ENCODE data around the gene SMLR1. TPM values are rescaled to one million over a fixed set of nuclear protein-coding genes. Genes with fewer than 3 reads are reported as not detected.

The SMLR1 gene
- total and polyA plus RNA-seq, 2 donors, result not detected

DNA sequence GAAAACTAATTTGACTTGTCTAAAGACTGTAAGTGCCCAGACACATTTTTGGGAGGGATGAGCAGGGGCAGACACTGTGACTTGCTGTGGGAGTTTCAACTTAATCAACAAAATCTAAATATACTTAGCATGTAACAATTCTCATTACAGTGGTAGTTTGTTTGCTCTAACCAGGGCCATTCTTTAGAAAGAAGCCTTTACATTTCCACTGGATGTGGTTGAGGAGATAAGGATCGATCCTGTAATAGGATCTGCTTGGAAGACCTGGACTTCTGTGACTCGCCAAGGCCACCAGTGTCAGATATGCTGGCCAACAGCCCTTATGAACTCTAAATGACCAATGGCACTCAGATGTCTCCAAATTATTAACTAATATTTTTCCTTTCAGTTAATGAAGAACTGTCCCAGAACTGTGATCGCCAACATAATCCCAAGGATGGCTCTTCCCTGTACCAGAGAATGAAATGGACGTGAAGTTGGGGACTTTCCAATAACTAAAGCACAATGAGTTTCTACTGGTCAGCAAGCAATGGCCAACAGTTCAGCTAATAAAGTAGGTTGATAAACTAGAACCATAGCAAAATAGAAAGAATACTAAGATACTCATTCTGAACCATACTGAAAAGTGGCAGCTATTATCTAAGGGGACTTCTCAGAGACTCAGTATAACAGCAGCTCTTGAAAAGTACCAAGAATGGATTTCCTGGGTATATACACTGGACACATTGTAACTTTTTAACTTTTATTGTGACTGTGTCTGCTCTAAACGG is 7.5 kb downstream of the SMLR1 start:
- Histone ChIP-seq H3K4me1 (ENCODE audit: insufficient read depth) (no peaks in the 10 kb centered on the region), H3K27ac (ENCODE audit: low read depth) (no peak overlapping the region), H3K4me3 (ENCODE audit: low read depth, low read length) (no peak overlapping the region), H3K36me3 (ENCODE audit: insufficient read depth) (no peaks in the 10 kb centered on the region)
- DNase-seq (ENCODE audit: extremely low spot score), result no peak
- 94% methylated on average over 5 of the region's 5 CpGs for WGBS

- no peak for DNase-seq (ENCODE audit: extremely low spot score)
- Histone ChIP-seq H3K4me3 (ENCODE audit: low read depth, low read length) (no peak overlapping the region), H3K36me3 (ENCODE audit: insufficient read depth) (peaks cover 1% of the 10 kb centered on the region), H3K27ac (ENCODE audit: low read depth) (no peak overlapping the region), H3K4me1 (ENCODE audit: insufficient read depth) (no peaks in the 10 kb centered on the region)
- WGBS, result 81% methylated on average over 3 of the region's 3 CpGs
Measured at GRCh38 chr6:130836055-130836640, 8.9 kb downstream of the SMLR1 start.

GRCh38 chr6:130837067-130837466 is 9.9 kb downstream of the SMLR1 start:
- no peak for DNase-seq (ENCODE audit: extremely low spot score)
- peaks cover 1% of the 10 kb centered on the region for H3K36me3 ChIP-seq (ENCODE audit: insufficient read depth)
- no peak overlapping the region for H3K27ac ChIP-seq (ENCODE audit: low read depth)
- H3K4me3 ChIP-seq (ENCODE audit: low read depth, low read length), result no peak overlapping the region
- H3K4me1 ChIP-seq (ENCODE audit: insufficient read depth), result no peaks in the 10 kb centered on the region

- no peak overlapping the region for H3K4me3 ChIP-seq (ENCODE audit: low read depth, low read length)
- no peak overlapping the region for H3K27ac ChIP-seq (ENCODE audit: low read depth)
- WGBS, result 91% methylated on average over 6 of the region's 6 CpGs
- H3K36me3 ChIP-seq (ENCODE audit: insufficient read depth), result peaks cover 1% of the 10 kb centered on the region
- H3K4me1 ChIP-seq (ENCODE audit: insufficient read depth), result no peaks in the 10 kb centered on the region
- DNase-seq (ENCODE audit: extremely low spot score), result no peak
Measured at GRCh38 chr6:130838250-130838860, 11.1 kb downstream of the SMLR1 start.

- Histone ChIP-seq H3K27ac (ENCODE audit: low read depth) (no peak overlapping the region), H3K36me3 (ENCODE audit: insufficient read depth) (peaks cover 1% of the 10 kb centered on the region), H3K4me1 (ENCODE audit: insufficient read depth) (no peaks in the 10 kb centered on the region), H3K4me3 (ENCODE audit: low read depth, low read length) (no peak overlapping the region)
- WGBS, result 40% methylated on average over 5 of the region's 5 CpGs
- no peak for DNase-seq (ENCODE audit: extremely low spot score)
Measured at GRCh38 chr6:130838951-130839350, 11.7 kb downstream of the SMLR1 start.

- no peak for DNase-seq (ENCODE audit: extremely low spot score)
- Histone ChIP-seq H3K36me3 (ENCODE audit: insufficient read depth) (peaks cover 1% of the 10 kb centered on the region), H3K4me3 (ENCODE audit: low read depth, low read length) (no peak overlapping the region), H3K4me1 (ENCODE audit: insufficient read depth) (no peaks in the 10 kb centered on the region), H3K27ac (ENCODE audit: low read depth) (no peak overlapping the region)
- WGBS, result 71% methylated on average over 2 of the region's 2 CpGs
Measured at GRCh38 chr6:130839379-130839778, 12.2 kb downstream of the SMLR1 start.

DNA sequence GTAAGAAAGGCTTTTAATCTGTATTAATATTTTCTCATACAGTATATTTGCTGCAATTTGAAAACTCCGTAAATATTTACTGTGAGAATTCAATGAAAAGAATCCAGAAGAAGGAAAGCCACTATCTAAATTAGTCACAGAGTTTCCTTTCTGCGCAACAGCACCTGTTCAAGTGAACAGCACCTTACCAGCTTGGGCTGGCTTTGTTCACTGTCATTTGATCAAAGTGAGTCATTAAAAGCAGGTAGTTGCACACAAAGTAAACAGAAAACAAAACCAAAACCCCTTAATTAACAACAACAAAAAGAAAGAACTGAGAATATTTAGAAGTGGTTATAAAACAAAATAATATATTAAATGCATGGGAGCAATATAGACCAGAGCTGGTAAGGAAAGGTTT is 12.8 kb downstream of the SMLR1 start:
- DNase-seq (ENCODE audit: extremely low spot score), result no peak
- H3K4me1 ChIP-seq (ENCODE audit: insufficient read depth), result no peaks in the 10 kb centered on the region
- 98% methylated on average over 2 of the region's 2 CpGs for WGBS
- H3K36me3 ChIP-seq (ENCODE audit: insufficient read depth), result peaks cover 1% of the 10 kb centered on the region
- no peak overlapping the region for H3K4me3 ChIP-seq (ENCODE audit: low read depth, low read length)
- H3K27ac ChIP-seq (ENCODE audit: low read depth), result no peak overlapping the region

DNA sequence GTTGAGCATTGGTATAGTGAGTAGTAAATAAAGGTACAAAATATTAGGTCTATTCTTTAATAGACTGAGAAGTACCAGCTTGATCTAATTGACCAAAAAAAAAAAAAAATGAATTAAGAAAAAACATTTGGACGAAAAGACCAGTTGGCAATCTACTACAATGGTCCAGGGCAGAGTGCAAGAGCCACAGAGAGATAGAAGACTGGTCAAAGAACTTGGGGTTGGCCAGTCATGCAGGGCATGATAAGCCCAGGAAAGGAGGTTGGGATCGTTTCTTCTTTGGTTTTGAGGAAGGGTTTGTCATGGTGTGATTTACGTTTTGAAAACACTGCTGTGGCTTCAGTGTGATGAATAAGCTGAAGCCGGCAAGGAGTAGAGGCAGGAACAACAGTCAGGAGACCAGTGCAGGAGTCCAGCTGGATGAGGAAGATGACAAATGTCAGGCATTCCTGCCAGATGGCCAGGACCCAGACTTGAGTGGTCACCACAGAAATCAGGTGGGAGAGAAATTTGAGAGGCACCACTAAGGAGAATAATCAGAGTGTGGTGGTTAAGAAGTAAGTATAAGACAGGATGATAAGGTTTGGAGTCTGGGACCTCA is 14.0 kb downstream of the SMLR1 start:
- no peaks in the 10 kb centered on the region for H3K4me1 ChIP-seq (ENCODE audit: insufficient read depth)
- no peak overlapping the region for H3K27ac ChIP-seq (ENCODE audit: low read depth)
- no peak overlapping the region for H3K4me3 ChIP-seq (ENCODE audit: low read depth, low read length)
- no peak for DNase-seq (ENCODE audit: extremely low spot score)
- WGBS, result 72% methylated on average over 4 of the region's 4 CpGs
- H3K36me3 ChIP-seq (ENCODE audit: insufficient read depth), result peaks cover 1% of the 10 kb centered on the region

DNA sequence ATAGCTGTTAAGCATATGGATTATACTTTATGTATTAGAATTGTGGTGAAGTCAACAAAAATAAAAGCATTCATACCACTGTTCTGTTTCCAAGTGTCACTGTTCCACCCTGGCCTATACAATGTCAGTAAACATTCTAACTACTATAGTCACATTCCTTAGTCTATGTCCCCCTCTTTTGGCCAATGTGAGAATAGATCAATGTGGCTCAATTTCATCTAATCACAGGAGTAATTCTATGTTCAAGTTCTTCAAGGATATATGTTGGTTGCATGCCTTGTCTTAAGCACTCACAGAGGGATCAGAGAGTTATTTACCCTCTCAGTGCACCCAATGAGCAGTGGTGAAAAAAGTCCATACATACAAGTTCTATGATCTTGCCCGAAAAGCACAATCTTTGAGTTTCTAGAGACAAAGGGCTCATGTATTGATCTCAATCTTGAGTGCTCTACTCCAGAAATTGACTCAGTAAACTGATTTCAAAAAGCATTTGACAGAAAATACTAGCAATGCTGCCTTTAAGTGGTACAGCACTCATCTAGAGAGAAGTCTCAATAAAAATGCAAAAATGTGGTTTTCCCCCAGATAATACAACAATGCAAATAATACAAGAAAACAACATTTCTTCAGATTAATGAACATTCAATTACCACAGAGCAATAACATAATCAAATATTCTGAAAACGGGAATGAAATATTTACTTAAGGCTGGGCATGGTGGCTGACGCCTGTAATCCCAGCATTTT is 16.5 kb downstream of the SMLR1 start:
- Histone ChIP-seq H3K36me3 (ENCODE audit: insufficient read depth) (peaks cover 1% of the 10 kb centered on the region), H3K4me1 (ENCODE audit: insufficient read depth) (no peaks in the 10 kb centered on the region), H3K27ac (ENCODE audit: low read depth) (no peak overlapping the region), H3K4me3 (ENCODE audit: low read depth, low read length) (no peak overlapping the region)
- DNase-seq (ENCODE audit: extremely low spot score), result no peak
- 78% methylated on average over 3 of the region's 3 CpGs for WGBS

DNA sequence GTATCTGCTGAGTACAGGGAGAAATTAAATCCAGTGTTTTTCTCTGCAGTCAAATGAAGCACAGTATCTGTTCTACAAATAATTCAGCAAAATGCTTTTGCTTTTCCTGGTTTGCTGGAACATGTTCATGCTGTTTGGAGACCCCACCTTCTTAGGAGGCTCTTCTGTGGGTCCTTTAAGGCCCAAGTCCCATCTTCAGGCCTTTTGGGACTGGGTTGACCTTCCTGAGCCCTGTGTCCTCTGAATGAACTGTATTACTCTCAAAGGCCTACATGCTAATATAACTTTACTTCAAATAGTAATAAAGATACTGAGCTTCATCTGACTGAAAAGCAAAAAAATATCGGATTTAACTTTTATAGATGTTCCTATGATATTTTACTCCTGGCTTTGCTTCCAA is 19.3 kb downstream of the SMLR1 start:
- H3K4me3 ChIP-seq (ENCODE audit: low read depth, low read length), result no peak overlapping the region
- no peaks in the 10 kb centered on the region for H3K36me3 ChIP-seq (ENCODE audit: insufficient read depth)
- H3K27ac ChIP-seq (ENCODE audit: low read depth), result no peak overlapping the region
- H3K4me1 ChIP-seq (ENCODE audit: insufficient read depth), result no peaks in the 10 kb centered on the region
- WGBS, result 30% methylated on average over 1 of the region's 1 CpG
- DNase-seq (ENCODE audit: extremely low spot score), result no peak

- DNase-seq (ENCODE audit: extremely low spot score), result no peak
- H3K4me1 ChIP-seq (ENCODE audit: insufficient read depth), result no peaks in the 10 kb centered on the region
- no peak overlapping the region for H3K4me3 ChIP-seq (ENCODE audit: low read depth, low read length)
- no peak overlapping the region for H3K27ac ChIP-seq (ENCODE audit: low read depth)
- H3K36me3 ChIP-seq (ENCODE audit: insufficient read depth), result no peaks in the 10 kb centered on the region
- 51% methylated on average over 7 of the region's 7 CpGs for WGBS
Measured at GRCh38 chr6:130847001-130847910, 20.1 kb downstream of the SMLR1 start.

DNA sequence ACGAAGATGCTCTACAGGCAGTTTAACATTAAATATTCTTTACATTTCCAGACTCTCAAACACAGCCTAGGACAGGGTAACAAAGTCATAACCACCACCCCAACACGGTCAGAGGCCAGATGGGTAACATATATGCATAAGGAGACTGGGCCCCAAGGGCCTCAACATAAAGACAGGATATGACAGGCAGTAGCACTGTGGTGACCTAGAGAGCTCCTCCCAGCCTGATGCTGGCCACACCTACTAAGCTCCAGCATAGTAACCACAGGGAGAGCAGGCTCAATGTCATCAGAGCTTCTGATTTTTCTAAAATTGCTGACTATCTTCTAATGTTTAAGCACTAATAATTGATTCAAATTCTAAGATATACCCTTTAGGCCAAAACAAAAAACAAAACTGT is 21.7 kb downstream of the SMLR1 start:
- no peak for DNase-seq (ENCODE audit: extremely low spot score)
- H3K4me1 ChIP-seq (ENCODE audit: insufficient read depth), result no peaks in the 10 kb centered on the region
- no peak overlapping the region for H3K4me3 ChIP-seq (ENCODE audit: low read depth, low read length)
- H3K27ac ChIP-seq (ENCODE audit: low read depth), result no peak overlapping the region
- WGBS, result 88% methylated on average over 2 of the region's 2 CpGs
- no peaks in the 10 kb centered on the region for H3K36me3 ChIP-seq (ENCODE audit: insufficient read depth)

DNA sequence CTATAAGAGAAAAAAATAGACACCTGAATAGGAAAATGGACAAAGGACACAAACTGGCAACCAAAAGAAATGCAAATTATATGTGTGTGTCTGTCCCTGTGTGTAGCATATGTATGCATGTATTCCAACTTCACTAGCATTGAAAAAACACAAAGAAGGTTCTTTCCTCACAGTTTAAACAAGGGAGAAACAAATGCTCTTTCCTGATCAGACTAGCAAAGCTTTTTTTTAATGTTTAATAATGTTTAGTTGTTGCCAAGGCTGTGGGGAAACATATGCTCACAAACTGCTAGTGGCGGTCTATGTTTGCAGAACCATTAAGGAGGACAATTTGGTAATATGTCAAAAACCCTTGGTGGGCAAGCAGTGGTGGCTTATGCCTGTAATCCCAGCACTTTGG is 22.4 kb downstream of the SMLR1 start:
- WGBS, result 83% methylated on average over 1 of the region's 1 CpG
- no peaks in the 10 kb centered on the region for H3K36me3 ChIP-seq (ENCODE audit: insufficient read depth)
- no peak overlapping the region for H3K4me3 ChIP-seq (ENCODE audit: low read depth, low read length)
- H3K27ac ChIP-seq (ENCODE audit: low read depth), result no peak overlapping the region
- DNase-seq (ENCODE audit: extremely low spot score), result no peak
- H3K4me1 ChIP-seq (ENCODE audit: insufficient read depth), result no peaks in the 10 kb centered on the region
